ENCODE data around the gene KCNK3. TPM values are rescaled to one million over a fixed set of nuclear protein-coding genes. Genes with fewer than 3 reads are reported as not detected.

Gene KCNK3
- total RNA-seq, 2 experiments from 2014 or later: not detected

GRCh38 chr2:26671691-26672090 lies 20.8 kb upstream of the KCNK3 start:
- Histone ChIP-seq H3K36me3 (ENCODE audit: insufficient read depth, low read length) (no peaks in the 10 kb centered on the region), H3K9me3 (ENCODE audit: low read length) (no peaks in the 10 kb centered on the region), H3K9me2 (ENCODE audit: insufficient read depth, low read length) (no peaks in the 10 kb centered on the region), H2AFZ (ENCODE audit: low read length) (no peak overlapping the region), H4K20me1 (ENCODE audit: insufficient read depth, low read length) (no peaks in the 10 kb centered on the region), H3K4me1 (ENCODE audit: insufficient read depth, low read length, poor library complexity, severe bottlenecking) (no peaks in the 10 kb centered on the region), H3K4me3 (ENCODE audit: low read depth, low read length, poor library complexity, severe bottlenecking) (no peak overlapping the region), H3K4me2 (ENCODE audit: low read length) (no peak overlapping the region), H3K27ac (ENCODE audit: low read depth, low read length, poor library complexity, severe bottlenecking) (no peak overlapping the region), H3K79me2 (ENCODE audit: insufficient read depth, low read depth, low read length) (no peaks in the 10 kb centered on the region)
- intact Hi-C loops (cut with micrococcal nuclease; ENCODE audit: unreplicated experiment): no loop called here
- ChIA-PET CTCF (ENCODE audit: unreplicated experiment) (interaction anchor here (0.7 kb wide), 1 partner anchor 17 kb away, joined by 3 read pairs; no protein-coding TSS in a partner anchor), POLR2A (no interaction called here)
- TF ChIP-seq CTCF (conservative IDR thresholded peaks at IDR 0.05; ENCODE audit: low read length) (no peak), EZH2phosphoT487 (IDR thresholded peaks at IDR 0.05; ENCODE audit: borderline replicate concordance, low read depth, low read length) (no peak)
- DNase-seq (ENCODE audit: low spot score): no peak
- BruUV-seq (replicated peaks): no TSS peak

GRCh38 chr2:26672112-26672817 lies 20.3 kb upstream of the KCNK3 start:
- no peak for DNase-seq (ENCODE audit: low spot score)
- BruUV-seq (replicated peaks): no TSS peak
- H3K9me2 ChIP-seq (ENCODE audit: insufficient read depth, low read length): no peaks in the 10 kb centered on the region
- ChIA-PET CTCF (ENCODE audit: unreplicated experiment) (interaction anchor here (0.7 kb wide), 1 partner anchor 17 kb away, joined by 3 read pairs; no protein-coding TSS in a partner anchor), POLR2A (no interaction called here)
- intact Hi-C loops (cut with micrococcal nuclease; ENCODE audit: unreplicated experiment): no loop called here
- H3K36me3 ChIP-seq (ENCODE audit: insufficient read depth, low read length): no peaks in the 10 kb centered on the region
- no peaks in the 10 kb centered on the region for H3K9me3 ChIP-seq (ENCODE audit: low read length)
- H3K4me1 ChIP-seq (ENCODE audit: insufficient read depth, low read length, poor library complexity, severe bottlenecking): no peaks in the 10 kb centered on the region
- TF ChIP-seq EZH2phosphoT487 (IDR thresholded peaks at IDR 0.05; ENCODE audit: borderline replicate concordance, low read depth, low read length): no peak
- no peak for TF ChIP-seq CTCF (conservative IDR thresholded peaks at IDR 0.05; ENCODE audit: low read length)
- H3K79me2 ChIP-seq (ENCODE audit: insufficient read depth, low read depth, low read length): no peaks in the 10 kb centered on the region
- no peak overlapping the region for H3K4me2 ChIP-seq (ENCODE audit: low read length)
- no peak overlapping the region for H3K27ac ChIP-seq (ENCODE audit: low read depth, low read length, poor library complexity, severe bottlenecking)
- no peaks in the 10 kb centered on the region for H4K20me1 ChIP-seq (ENCODE audit: insufficient read depth, low read length)
- no peak overlapping the region for H3K4me3 ChIP-seq (ENCODE audit: low read depth, low read length, poor library complexity, severe bottlenecking)
- no peak overlapping the region for H2AFZ ChIP-seq (ENCODE audit: low read length)

- Histone ChIP-seq H2AFZ (ENCODE audit: low read length) (no peak overlapping the region), H3K4me2 (ENCODE audit: low read length) (no peak overlapping the region), H4K20me1 (ENCODE audit: insufficient read depth, low read length) (no peaks in the 10 kb centered on the region), H3K4me3 (ENCODE audit: low read depth, low read length, poor library complexity, severe bottlenecking) (no peak overlapping the region), H3K9me2 (ENCODE audit: insufficient read depth, low read length) (no peaks in the 10 kb centered on the region), H3K36me3 (ENCODE audit: insufficient read depth, low read length) (no peaks in the 10 kb centered on the region), H3K27ac (ENCODE audit: low read depth, low read length, poor library complexity, severe bottlenecking) (no peak overlapping the region), H3K79me2 (ENCODE audit: insufficient read depth, low read depth, low read length) (no peaks in the 10 kb centered on the region), H3K9me3 (ENCODE audit: low read length) (no peaks in the 10 kb centered on the region), H3K4me1 (ENCODE audit: insufficient read depth, low read length, poor library complexity, severe bottlenecking) (no peaks in the 10 kb centered on the region)
- intact Hi-C loops (cut with micrococcal nuclease; ENCODE audit: unreplicated experiment): no loop called here
- CTCF ChIA-PET (ENCODE audit: unreplicated experiment): no interaction called here
- POLR2A ChIA-PET: no interaction called here
- DNase-seq (ENCODE audit: low spot score): no peak
- BruUV-seq (replicated peaks): no TSS peak
- TF ChIP-seq EZH2phosphoT487 (IDR thresholded peaks at IDR 0.05; ENCODE audit: borderline replicate concordance, low read depth, low read length): no peak
- no peak for TF ChIP-seq CTCF (conservative IDR thresholded peaks at IDR 0.05; ENCODE audit: low read length)
These were observed 19.6 kb upstream of the KCNK3 start for GRCh38 chr2:26672818-26673393.
